HG03103 (cell line): ENCODE measurements around the gene MAGEB4.
"Not testable (repeated sequence)": the region's sequence is repeated elsewhere in the genome, so short reads cannot be mapped to it uniquely, and the experiment has no call there.

Experiments
- ATAC-seq: cut with Tn5 transposase; IDR thresholded peaks from one replicate; pipeline ENCODE4 v1.9.1; 2021; ENCODE audit warnings: low read depth; ENCODE audit not compliant: unreplicated experiment

Gene MAGEB4, protein sequence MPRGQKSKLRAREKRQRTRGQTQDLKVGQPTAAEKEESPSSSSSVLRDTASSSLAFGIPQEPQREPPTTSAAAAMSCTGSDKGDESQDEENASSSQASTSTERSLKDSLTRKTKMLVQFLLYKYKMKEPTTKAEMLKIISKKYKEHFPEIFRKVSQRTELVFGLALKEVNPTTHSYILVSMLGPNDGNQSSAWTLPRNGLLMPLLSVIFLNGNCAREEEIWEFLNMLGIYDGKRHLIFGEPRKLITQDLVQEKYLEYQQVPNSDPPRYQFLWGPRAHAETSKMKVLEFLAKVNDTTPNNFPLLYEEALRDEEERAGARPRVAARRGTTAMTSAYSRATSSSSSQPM

DNA sequence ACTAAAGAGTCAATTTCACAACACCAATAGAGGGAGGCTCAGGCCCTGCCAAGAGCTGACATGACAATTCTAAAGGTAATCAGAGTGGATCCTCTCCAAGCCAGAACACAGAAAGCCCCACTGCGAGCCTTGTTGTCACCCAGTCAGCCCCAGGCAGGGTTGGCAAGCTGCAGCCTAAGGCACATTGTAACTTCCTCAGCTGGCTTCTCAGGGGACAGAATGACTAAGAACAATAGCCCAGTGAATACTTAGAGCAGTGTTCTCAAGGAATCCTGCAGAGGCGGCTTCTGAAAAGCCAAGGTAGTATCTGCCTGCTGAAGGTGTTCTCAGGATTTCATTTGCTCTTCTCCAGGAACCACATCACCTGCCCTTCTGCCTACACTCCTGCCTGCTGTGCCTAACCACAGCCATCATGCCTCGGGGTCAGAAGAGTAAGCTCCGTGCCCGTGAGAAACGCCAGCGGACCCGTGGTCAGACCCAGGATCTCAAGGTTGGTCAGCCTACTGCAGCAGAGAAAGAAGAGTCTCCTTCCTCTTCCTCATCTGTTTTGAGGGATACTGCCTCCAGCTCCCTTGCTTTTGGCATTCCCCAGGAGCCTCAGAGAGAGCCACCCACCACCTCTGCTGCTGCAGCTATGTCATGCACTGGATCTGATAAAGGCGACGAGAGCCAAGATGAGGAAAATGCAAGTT is at the start of gene MAGEB4:
TSS of gene MAGEB4 (plus strand) at position 277 of the 692 bp plus-strand sequence. CDS start at position 413, 136 bp downstream.
- no peak for ATAC-seq

DNA sequence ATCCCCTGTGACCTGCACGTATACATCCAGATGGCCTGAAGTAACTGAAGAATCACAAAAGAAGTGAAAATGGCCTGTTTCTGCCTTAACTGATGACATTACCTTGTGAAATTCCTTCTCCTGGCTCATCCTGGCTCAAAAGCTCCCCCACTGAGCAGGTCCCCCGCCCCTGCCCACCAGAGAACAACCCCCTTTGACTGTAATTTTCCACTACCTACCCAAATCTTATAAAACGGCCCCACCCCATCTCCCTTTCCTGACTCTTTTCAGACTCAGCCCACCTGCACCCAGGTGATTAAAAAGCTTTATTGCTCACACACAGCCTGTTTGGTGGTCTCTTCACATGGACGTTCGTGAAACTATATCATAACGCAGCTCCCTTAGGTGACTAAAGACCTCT is 47.9 kb upstream of the MAGEB4 start:
- not testable (repeated sequence) for ATAC-seq

DNA sequence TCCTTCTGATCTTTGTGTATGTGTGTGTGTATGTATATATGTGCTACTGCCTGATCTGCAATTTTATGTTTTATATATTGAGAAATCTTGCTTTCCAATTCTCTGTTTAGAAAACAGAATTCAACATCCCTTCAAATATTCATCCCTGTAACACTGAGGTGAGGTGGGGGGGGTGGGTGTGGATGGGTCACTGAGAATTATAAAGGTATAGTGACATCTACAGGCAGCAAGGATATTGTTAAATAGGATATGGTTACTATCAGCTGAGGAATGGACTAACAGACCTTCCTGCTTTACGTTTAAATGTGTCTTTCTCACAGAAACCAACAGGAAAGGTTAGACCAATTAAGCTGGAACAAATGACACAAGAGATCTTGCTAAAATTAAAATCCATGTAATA is 45.5 kb upstream of the MAGEB4 start:
- no peak for ATAC-seq

DNA sequence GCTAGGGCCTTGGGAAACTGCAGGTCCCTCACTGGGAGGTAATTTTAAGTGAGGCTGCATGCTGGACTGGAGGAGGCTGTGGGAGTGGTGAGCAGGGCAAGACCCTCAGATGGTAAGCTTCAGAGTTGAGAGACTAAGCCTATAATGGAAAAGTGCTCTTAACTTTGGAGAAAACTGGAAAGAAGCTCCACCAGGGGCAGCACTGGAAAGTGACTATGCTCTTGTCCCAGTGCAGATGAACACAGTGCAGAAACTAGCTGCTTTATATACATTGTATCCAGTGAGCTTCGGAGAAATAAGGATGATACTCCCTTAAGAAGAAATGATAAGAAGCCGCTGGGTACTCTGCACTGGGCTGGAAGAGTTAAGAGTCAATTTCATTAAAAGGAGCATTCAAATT is 29.6 kb upstream of the MAGEB4 start:
- no peak for ATAC-seq

DNA sequence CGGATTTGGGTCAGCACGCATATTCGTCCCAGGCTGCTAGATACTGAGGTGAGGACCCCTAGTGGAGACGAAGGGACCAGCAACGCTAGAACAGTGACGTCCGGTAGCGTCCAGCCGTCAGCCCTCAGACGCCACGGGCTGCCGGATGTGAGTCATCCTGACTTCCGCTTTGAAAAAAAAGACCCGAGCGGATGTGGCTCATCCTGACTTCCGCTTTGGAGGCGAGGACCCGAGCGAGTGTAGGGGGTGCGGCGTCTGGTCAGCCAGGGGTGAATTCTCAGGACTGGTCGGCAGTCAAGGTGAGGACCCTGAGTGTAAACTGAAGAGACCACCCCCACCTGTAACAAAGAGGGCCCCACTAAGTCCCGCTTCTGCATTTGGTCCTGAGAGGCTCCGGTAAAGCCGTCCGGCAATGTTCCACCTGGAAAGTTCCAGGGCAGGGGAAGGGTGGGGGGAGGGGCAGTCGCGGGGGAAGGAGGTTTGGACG is 26.4 kb upstream of the MAGEB4 start, which contains the start of gene MAGEB2:
TSS of gene MAGEB2 (plus strand) at position 207 of the 487 bp plus-strand sequence. CDS start 3,018 bp downstream, outside the sequence.
- ATAC-seq = no peak

DNA sequence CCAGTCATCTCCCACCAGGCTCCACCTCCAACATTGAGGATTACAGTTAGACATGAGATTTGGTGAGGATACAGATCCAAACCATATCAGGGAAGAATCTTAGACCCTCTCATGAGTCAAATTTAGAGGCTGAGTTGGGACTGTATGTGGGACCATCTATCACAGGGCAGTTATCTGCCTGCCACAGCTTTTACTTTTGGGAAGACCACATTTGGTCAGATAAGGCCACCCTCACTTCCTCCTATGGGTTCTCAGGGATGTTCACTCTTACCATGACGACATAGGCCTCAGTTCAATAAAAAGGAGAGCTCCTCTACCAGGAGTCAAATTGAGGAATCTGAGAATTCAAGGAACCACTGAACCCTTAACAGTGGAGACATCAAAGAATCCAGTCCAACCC is 24.3 kb upstream of the MAGEB4 start:
- ATAC-seq = no peak

DNA sequence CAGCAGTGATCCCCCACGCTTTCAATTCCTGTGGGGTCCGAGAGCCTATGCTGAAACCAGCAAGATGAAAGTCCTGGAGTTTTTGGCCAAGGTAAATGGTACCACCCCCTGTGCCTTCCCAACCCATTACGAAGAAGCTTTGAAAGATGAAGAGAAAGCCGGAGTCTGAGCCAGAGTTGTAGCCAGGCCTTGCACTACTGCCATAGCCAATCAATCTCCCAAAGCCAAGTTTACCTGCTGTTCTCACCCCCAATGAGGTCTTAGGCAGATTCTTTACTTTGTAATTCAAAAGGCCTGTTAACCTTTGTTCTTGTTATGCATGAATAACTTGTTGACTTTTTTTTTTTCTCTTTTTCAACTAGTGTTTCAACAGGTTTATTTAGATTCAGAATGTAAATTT is 22.4 kb upstream of the MAGEB4 start:
- no peak for ATAC-seq

DNA sequence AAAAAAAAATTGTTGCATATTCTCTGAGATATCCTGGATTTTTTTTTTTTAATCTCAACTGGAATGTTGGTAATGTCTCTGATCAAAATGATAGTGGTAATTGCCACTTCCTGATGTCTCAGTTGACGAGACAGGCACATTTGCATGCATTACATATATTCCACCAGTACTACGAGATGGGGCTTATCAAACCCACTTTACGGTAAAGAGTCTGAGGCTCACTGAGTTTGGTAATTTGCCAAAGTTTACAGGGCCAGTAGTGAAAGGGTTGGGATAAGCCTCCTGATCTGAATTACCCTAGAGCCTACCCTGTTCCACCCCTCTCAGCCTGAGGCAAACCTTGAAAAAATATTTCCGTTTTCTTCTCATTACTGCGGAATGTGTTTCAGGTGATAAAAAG is 21.1 kb upstream of the MAGEB4 start:
- no peak for ATAC-seq

DNA sequence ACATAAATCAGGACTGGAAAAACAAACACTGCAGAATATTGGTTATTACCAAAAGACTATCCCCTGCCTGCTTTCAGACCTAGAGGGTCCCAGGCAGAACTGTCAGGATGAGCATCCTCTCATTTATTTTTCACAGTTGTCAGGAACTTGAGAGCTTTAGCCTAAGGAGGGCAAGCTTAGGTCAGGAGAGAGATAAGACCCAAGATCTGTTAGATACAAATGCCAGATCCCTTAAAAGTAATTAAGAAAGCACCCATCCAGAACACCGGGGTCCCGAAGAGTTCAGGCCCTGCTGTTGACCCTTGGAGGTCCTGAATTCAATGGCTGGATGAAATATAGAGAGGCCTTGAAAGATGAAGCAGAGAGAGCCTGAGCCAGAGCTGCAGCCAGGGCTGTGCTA is 17.3 kb upstream of the MAGEB4 start:
- no peak for ATAC-seq

DNA sequence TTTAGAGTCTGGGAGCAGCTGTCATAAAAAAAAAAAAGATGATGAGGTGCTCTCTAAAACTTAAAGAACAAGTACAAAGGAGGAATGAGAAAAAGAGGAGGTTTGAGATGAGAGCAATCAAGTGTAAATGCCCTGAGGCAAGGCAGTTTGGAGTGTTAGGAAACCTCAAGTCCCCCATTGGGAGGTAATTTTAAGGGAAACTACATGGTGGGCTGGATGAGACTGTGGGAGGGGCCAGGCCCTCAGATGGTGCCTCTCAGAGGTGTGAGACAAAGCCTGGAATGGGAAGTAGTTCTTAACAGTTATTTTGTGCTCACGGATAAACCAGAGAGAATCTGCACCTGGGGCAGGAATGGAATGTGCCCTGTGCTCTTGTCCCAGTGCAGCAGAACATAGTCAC is 13.3 kb upstream of the MAGEB4 start:
- no peak for ATAC-seq

DNA sequence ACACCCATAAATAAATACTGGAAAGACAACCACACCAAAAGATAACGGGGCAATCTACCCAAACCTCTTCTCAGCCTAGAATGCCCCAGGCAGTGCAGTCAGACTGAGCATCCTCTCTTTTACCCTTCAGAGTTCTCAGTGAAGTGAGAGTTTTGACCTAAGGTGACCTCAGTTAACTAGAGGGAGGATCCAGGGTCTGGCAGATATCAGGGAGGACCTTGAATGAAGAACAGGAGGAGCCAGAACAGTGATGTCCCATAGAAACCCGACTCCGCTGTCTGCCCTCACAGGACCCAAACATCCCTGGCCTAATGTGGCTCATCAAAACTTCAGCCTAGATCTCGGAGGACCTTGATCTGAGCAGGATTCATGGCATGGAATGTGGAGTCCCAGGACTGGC is 11.4 kb upstream of the MAGEB4 start, which contains the start of gene MAGEB3:
TSS of gene MAGEB3 (plus strand) at position 263 of the 400 bp plus-strand sequence. CDS start 5,268 bp downstream, outside the sequence.
- no peak for ATAC-seq

DNA sequence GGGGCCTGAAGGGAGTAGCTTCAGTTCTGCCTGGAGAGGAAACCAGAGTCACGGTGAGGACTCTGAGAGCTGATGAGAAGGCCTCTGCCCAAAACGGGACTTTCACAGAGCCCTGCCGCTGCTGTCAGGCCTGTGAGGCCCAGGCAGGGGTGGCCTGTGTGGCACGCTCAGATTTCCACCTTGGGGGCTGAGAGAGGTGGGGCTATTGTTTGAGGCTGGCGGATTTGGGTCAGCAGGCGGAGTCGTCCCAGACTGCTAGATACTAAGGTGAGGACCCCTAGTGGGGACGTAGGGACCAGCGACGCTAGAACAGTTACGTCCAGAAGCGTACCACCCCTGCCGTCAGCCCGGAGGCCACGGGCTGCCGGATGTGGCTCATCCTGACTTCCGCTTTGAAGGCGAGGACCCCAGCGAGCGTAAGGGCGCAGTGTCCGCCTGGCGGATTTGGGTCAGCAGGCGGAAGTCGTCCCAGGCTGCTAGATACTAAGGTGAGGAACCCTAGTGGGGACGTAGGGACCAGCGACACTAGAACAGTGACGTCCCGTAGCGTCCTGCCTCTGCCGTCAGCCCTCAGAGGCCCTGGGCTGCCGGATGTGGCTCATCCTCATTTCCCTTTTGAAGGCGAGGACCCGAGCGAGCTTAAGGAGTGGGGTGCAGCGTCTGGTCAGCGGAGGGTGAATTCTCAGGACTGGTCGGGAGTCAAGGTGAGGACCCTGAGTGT is 5.1 kb downstream of the MAGEB4 start, which contains the start of gene MAGEB1:
TSS of gene MAGEB1 (plus strand) at position 378 of the 721 bp plus-strand sequence. CDS start 3,348 bp downstream, outside the sequence.
- no peak for ATAC-seq

DNA sequence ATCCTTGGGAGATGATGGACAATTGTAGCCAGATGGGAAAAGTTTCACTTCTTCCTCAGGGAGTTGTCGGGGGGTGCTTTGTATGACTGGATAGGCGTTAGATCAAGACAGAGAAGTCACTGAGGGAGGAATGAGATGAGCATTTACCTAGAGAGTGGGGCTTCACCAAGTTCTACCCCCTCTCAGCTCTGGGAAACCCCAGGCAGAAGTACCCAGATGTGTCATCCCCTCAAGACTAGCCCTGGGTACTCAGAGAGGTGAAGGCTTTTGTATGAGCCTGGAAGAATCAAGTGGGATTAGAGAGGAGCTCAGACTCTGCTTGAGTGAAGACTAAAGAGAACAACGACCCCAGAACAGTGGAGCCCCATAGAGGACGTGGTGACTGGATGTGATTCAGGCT is 7.1 kb downstream of the MAGEB4 start:
- no peak for ATAC-seq

DNA sequence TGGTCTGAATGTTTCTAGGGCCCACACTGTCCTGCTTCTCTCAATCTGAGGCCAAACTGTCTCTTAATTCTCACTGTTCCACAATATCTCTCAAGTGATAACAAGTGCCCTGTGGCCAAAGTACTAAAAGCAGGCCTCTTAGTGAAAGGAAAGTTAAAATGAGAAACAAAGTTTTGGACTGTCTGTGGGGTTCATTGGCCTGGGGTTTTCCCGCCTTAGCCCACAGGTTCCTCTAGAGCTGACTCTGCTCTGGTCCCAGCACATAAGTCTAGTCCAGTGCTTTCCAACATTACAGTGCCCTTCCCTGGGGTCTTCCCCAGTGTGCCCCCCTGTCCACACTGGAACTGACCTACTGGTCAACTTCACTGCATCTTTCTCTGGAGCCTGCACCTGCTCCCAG is 11.5 kb downstream of the MAGEB4 start:
- ATAC-seq = no peak

DNA sequence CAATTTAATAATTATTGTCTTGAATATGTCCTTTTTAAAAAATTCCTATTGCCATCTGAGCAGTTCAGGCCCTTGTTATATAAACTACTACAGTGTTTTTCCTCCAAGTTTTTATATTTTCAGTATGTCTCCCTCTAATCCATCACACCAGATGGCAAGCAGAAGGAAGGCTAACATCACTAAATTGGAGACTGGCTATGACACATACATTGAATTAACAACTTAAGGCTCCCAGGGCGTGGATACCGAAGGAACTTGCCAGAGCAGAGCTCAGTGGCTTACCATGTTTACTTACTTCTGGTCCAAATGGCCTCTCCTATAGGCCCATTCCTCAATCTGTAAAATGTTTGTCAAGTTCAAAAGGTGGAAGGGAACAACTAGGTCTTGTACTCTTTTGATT is 18.1 kb downstream of the MAGEB4 start:
- ATAC-seq = no peak

DNA sequence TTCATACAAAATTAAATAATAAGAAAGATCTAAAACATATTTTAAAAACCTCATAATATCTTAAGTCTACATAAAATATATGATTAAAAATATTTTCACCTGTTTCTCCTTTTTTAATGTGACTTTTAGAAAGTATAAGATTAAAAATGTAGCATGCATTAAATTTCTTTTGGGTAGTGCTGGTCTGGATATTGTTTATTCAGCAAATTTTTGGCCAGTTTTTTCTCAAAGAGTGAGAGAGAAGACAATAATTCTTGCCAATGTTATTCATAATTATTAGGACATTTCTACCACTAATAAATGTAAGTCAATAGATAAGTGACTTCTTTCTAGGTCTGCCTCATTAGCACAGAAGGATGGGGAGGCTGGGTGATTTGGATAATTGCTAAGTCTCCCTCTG is 19.2 kb downstream of the MAGEB4 start:
- ATAC-seq = no peak

DNA sequence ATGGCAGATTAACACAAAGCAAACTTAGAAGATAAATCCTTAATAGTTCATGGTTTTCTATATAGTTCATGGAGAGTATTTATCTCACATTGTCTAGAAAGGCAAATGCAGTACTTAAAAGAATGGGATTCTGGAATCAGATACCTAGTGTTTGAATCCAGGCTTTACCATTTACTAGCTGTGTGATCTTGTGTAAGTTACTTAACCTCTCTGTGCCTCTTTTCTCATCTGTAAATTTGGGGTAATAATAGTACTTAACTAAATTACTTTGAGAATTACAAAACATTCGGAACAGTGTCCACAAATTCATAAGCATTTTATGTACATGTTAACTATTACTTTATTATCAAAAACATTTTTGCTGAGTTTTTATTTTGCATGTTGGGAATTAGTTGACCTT is 21.0 kb downstream of the MAGEB4 start:
- no peak for ATAC-seq

DNA sequence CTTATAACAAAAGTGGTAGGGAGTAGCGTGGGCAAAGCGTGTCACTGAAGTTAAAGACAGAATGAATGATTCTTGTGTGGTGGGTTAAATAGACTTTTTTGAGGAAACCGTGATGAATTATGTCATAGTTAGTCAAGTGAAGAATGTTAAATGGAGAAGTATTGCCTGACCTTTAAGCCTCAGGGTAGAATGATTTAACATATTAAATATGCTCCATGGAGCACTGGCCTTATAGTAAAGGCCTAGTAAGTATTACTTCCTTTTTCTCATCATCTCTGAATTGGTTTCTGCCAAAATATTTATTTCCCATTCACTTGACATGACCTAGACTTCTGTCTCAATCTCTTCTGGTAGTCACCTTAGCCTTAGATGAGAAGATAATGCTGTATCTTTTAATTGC is 28.8 kb downstream of the MAGEB4 start:
- ATAC-seq = no peak

DNA sequence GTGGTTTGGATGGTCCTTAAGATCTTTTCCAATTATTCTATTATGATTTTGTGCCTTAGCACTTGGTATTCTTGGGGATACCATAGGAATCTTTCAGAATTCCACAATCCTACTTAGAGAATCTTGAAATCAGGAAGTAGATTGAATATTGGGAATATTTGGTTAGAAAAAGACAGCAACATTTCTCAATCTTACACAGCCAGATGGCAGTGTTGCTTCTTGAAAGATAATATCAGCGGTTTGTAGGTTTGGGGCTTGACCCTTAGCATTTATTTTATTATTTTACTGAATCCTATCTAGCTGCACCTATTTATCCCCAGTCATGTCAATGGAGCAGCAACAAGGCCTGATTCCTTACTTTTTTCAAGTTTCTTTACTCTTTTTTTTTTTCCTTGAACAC is 33.7 kb downstream of the MAGEB4 start:
- ATAC-seq = no peak

DNA sequence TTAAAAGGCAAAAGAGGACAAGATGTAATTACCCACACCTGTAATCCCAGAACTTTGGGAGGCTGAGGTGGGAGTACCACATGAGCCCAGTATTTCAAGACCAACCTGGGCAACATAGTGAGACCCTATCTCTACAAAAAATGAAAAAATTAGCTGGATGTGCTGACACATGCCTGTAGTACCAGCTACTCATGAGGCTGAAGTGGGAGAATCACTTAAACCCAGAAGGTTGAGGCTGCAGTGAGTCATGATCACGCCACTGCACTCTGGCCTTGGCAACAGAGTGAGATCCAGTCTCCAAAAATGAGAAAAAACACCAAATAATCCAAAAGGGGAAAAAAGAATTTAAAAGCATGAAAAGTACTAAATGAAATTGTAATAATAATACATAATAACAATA is 36.6 kb downstream of the MAGEB4 start:
- no peak for ATAC-seq

DNA sequence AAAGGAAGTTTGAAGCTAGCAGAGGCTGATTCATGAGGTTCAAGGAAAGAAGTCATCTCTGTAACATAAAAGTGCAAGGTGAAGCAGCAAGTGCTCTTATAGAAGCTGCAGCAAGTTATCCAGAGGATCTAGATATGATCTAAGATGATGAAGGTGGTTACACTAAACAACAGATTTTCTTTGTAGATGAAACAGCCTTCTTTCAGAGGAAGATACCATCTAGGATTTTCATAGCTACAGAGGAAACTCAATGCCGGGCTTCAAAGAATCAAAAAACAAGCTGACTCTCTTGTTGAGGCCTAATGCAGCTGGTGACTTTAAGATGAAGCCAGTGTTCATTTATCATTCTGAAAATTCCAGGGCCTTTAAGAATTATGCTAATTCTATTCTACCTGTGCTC is 38.6 kb downstream of the MAGEB4 start:
- ATAC-seq = no peak
